Skeletal muscle cell (primary cell): ENCODE measurements around the gene ADSL.
A peak's percentile ranks its signal among the peaks of the same experiment; 100 is the strongest.
"Not testable (repeated sequence)": the region's sequence is repeated elsewhere in the genome, so short reads cannot be mapped to it uniquely, and the experiment has no call there.

Experiments used
- DNase-seq: peaks from one replicate; pipeline ENCODE4 v3.0.0-alpha.2; 2010; ENCODE audit warnings: low read depth
- H3K4me3 ChIP-seq: 2 replicates; pipeline ENCODE4 v1.5.1; 2011; ENCODE audit warnings: low read depth, mild to moderate bottlenecking, control low read depth, low read length, moderate library complexity

The ADSL gene

GRCh38 chr22:40346185-40347118, at the start of gene ADSL:
Gene ADSL, plus strand, starts transcription at chr22:40346500. Its CDS starts 59 bp downstream, at chr22:40346559.
- H3K4me3 ChIP-seq: peak within 1 kb of the TSS; percentile 63
- DNase-seq: peak; percentile 57

- no peak for DNase-seq
- H3K4me3 ChIP-seq: no peak overlapping the region
Measured at GRCh38 chr22:40300316-40300715, 46.0 kb upstream of the ADSL start.

- no peak overlapping the region for H3K4me3 ChIP-seq
- no peak for DNase-seq
Measured at GRCh38 chr22:40300884-40301672, 45.2 kb upstream of the ADSL start.

GRCh38 chr22:40302149-40302548, 44.2 kb upstream of the ADSL start:
- no peak overlapping the region for H3K4me3 ChIP-seq
- no peak for DNase-seq

- no peak for DNase-seq
- H3K4me3 ChIP-seq: no peak overlapping the region
Measured at GRCh38 chr22:40305625-40306024, 40.7 kb upstream of the ADSL start.

- no peak for DNase-seq
Measured at GRCh38 chr22:40308999-40309573, 37.2 kb upstream of the ADSL start.

GRCh38 chr22:40309631-40310030, 36.7 kb upstream of the ADSL start:
- H3K4me3 ChIP-seq: no peak overlapping the region
- no peak for DNase-seq

More at GRCh38 chr22:40308999-40309573, 37.2 kb upstream of the ADSL start:
- H3K4me3 ChIP-seq: no peak overlapping the region

GRCh38 chr22:40310081-40310767, 36.1 kb upstream of the ADSL start:
- H3K4me3 ChIP-seq: no peak overlapping the region

GRCh38 chr22:40310768-40311120, 35.6 kb upstream of the ADSL start:
- no peak for DNase-seq
- H3K4me3 ChIP-seq: no peak overlapping the region

More at GRCh38 chr22:40310081-40310767, 36.1 kb upstream of the ADSL start:
- DNase-seq: peak; percentile 54

GRCh38 chr22:40311646-40312045, 34.7 kb upstream of the ADSL start:
- DNase-seq, H3K4me3 ChIP-seq: not testable (repeated sequence)

- H3K4me3 ChIP-seq: no peak overlapping the region
- no peak for DNase-seq
Measured at GRCh38 chr22:40312050-40312449, 34.2 kb upstream of the ADSL start.

- no peak for DNase-seq
- no peak overlapping the region for H3K4me3 ChIP-seq
Measured at GRCh38 chr22:40313007-40313406, 33.3 kb upstream of the ADSL start.

GRCh38 chr22:40314041-40314440, 32.3 kb upstream of the ADSL start:
- H3K4me3 ChIP-seq: no peak overlapping the region
- DNase-seq: no peak

GRCh38 chr22:40320687-40321086, 25.6 kb upstream of the ADSL start:
- DNase-seq: no peak
- no peak overlapping the region for H3K4me3 ChIP-seq

- DNase-seq: no peak
Measured at GRCh38 chr22:40322021-40322420, 24.3 kb upstream of the ADSL start.

GRCh38 chr22:40322818-40323447, 23.4 kb upstream of the ADSL start:
- no peak overlapping the region for H3K4me3 ChIP-seq
- DNase-seq: no peak

More at GRCh38 chr22:40322021-40322420, 24.3 kb upstream of the ADSL start:
- no peak overlapping the region for H3K4me3 ChIP-seq

- no peak for DNase-seq
- H3K4me3 ChIP-seq: no peak overlapping the region
Measured at GRCh38 chr22:40323681-40324171, 22.6 kb upstream of the ADSL start.

GRCh38 chr22:40324468-40325305, 21.6 kb upstream of the ADSL start:
- DNase-seq: no peak
- no peak overlapping the region for H3K4me3 ChIP-seq
